ENCODE results near the gene FFAR4.

FFAR4 gene

GRCh38 chr10:93572606-93573005 is 6.1 kb downstream of the FFAR4 start:
- no peak for DNase-seq (ENCODE audit: low read depth)

GRCh38 chr10:93573051-93573909 is 6.8 kb downstream of the FFAR4 start:
- DNase-seq (ENCODE audit: low read depth) = no peak

- DNase-seq (ENCODE audit: low read depth) = no peak
These were observed 7.5 kb downstream of the FFAR4 start for GRCh38 chr10:93573924-93574323.

- no peak for DNase-seq (ENCODE audit: low read depth)
These were observed 10.4 kb downstream of the FFAR4 start for GRCh38 chr10:93576888-93577287.

- no peak for DNase-seq (ENCODE audit: low read depth)
These were observed 11.1 kb downstream of the FFAR4 start for GRCh38 chr10:93577565-93577964.

GRCh38 chr10:93579089-93579488 is 12.6 kb downstream of the FFAR4 start:
- DNase-seq (ENCODE audit: low read depth) = no peak

- DNase-seq (ENCODE audit: low read depth) = no peak
These were observed 13.7 kb downstream of the FFAR4 start for GRCh38 chr10:93579985-93580711.

GRCh38 chr10:93580828-93581227 is 14.4 kb downstream of the FFAR4 start:
- DNase-seq (ENCODE audit: low read depth) = no peak

- DNase-seq (ENCODE audit: low read depth) = no peak
These were observed 18.0 kb downstream of the FFAR4 start for GRCh38 chr10:93584445-93584844.

- no peak for DNase-seq (ENCODE audit: low read depth)
These were observed 23.4 kb downstream of the FFAR4 start for GRCh38 chr10:93589648-93590562.

GRCh38 chr10:93590638-93591037 is 24.2 kb downstream of the FFAR4 start:
- DNase-seq (ENCODE audit: low read depth) = no peak

- DNase-seq (ENCODE audit: low read depth) = no peak
These were observed 24.8 kb downstream of the FFAR4 start for GRCh38 chr10:93591065-93591808.

- no peak for DNase-seq (ENCODE audit: low read depth)
These were observed 26.8 kb downstream of the FFAR4 start for GRCh38 chr10:93593254-93593653.

- DNase-seq (ENCODE audit: low read depth) = no peak
These were observed 27.3 kb downstream of the FFAR4 start for GRCh38 chr10:93593749-93594148.

- no peak for DNase-seq (ENCODE audit: low read depth)
These were observed 28.1 kb downstream of the FFAR4 start for GRCh38 chr10:93594518-93594917.

- DNase-seq (ENCODE audit: low read depth) = no peak
These were observed 29.1 kb downstream of the FFAR4 start for GRCh38 chr10:93595378-93596161.

GRCh38 chr10:93596539-93596938 is 30.1 kb downstream of the FFAR4 start:
- no peak for DNase-seq (ENCODE audit: low read depth)

- DNase-seq (ENCODE audit: low read depth) = no peak
These were observed 30.7 kb downstream of the FFAR4 start for GRCh38 chr10:93597075-93597599.

- no peak for DNase-seq (ENCODE audit: low read depth)
These were observed 31.7 kb downstream of the FFAR4 start for GRCh38 chr10:93598157-93598556.

GRCh38 chr10:93599335-93599734 is 32.9 kb downstream of the FFAR4 start:
- DNase-seq (ENCODE audit: low read depth) = no peak

- DNase-seq (ENCODE audit: low read depth) = no peak
These were observed 33.3 kb downstream of the FFAR4 start for GRCh38 chr10:93599778-93600177.
